SK-N-SH (cell line): Measurements from ENCODE around the gene RELCH. TPM values are rescaled to one million over a fixed set of nuclear protein-coding genes. Genes with fewer than 3 reads are reported as not detected.
A peak's percentile ranks its signal among the peaks of the same experiment; 100 is the strongest.

ENCODE experiments used
- FOXJ3 ChIP-seq: sonication (generic); formaldehyde crosslinking; IDR thresholded peaks from 2 replicates; pipeline ENCODE4 v1.5.1; 2020; ENCODE audit warnings: mild to moderate bottlenecking, missing genetic modification reagents
- GATA2 ChIP-seq: sonication (generic); formaldehyde crosslinking; IDR thresholded peaks from 2 replicates; pipeline ENCODE4 v1.5.0; 2020; ENCODE audit warnings: mild to moderate bottlenecking, missing genetic modification reagents
- MAX ChIP-seq: IDR thresholded peaks from 2 replicates; pipeline ENCODE4 v1.4.0; 2012; ENCODE audit warnings: low read depth
- RCOR1 ChIP-seq: fragments of 150-350 bp; IDR thresholded peaks from 2 replicates; pipeline ENCODE4 v1.6.1; 2017; ENCODE audit warnings: antibody characterized with exemption, low read length
- REST ChIP-seq: IDR thresholded peaks from 2 replicates; pipeline ENCODE4 v1.6.1; 2012; ENCODE audit warnings: mild to moderate bottlenecking, low read depth, low read length, moderate library complexity
- polyA plus RNA-seq, 3 experiments: library from polyadenylated mRNA; depleted of rRNA; stranded (reverse); fragments of >200 nt; gene quantifications; 2 replicates each; pipeline ENCODE4 v1.2.3, GENCODE V29; 2012
- TF ChIP-seq, protein P1 (sequence below): fragments of 150-350 bp; IDR thresholded peaks from 2 replicates; pipeline ENCODE4 v1.6.1; 2016; ENCODE audit warnings: mild to moderate bottlenecking, low read depth, low read length
- TF ChIP-seq, protein P2 (sequence below): IDR thresholded peaks from 2 replicates; pipeline ENCODE4 v1.4.0; 2012; ENCODE audit warnings: low read depth, borderline replicate concordance
- TF ChIP-seq, protein P3 (sequence below): IDR thresholded peaks from 2 replicates; pipeline ENCODE4 v1.4.0; 2012; ENCODE audit warnings: low read depth, borderline replicate concordance
- TF ChIP-seq, protein P4 (sequence below): fragments of 150-350 bp; IDR thresholded peaks from 2 replicates; pipeline ENCODE4 v1.6.1; 2017; ENCODE audit warnings: antibody characterized with exemption, low read length, low read depth, borderline replicate concordance

Gene RELCH
- polyA plus RNA-seq, 1 of the 3 experiments (the other 2 are of a cell fraction) = 7.4 TPM

- TF ChIP-seq REST (no peak), FOXJ3 (no peak), MAX (no peak), RCOR1 (no peak), GATA2 (CRISPR knock-in tag) (no peak)
- TF ChIP-seq, protein P1, sequence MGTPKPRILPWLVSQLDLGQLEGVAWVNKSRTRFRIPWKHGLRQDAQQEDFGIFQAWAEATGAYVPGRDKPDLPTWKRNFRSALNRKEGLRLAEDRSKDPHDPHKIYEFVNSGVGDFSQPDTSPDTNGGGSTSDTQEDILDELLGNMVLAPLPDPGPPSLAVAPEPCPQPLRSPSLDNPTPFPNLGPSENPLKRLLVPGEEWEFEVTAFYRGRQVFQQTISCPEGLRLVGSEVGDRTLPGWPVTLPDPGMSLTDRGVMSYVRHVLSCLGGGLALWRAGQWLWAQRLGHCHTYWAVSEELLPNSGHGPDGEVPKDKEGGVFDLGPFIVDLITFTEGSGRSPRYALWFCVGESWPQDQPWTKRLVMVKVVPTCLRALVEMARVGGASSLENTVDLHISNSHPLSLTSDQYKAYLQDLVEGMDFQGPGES = peak; percentile 40
- TF ChIP-seq, protein P2, sequence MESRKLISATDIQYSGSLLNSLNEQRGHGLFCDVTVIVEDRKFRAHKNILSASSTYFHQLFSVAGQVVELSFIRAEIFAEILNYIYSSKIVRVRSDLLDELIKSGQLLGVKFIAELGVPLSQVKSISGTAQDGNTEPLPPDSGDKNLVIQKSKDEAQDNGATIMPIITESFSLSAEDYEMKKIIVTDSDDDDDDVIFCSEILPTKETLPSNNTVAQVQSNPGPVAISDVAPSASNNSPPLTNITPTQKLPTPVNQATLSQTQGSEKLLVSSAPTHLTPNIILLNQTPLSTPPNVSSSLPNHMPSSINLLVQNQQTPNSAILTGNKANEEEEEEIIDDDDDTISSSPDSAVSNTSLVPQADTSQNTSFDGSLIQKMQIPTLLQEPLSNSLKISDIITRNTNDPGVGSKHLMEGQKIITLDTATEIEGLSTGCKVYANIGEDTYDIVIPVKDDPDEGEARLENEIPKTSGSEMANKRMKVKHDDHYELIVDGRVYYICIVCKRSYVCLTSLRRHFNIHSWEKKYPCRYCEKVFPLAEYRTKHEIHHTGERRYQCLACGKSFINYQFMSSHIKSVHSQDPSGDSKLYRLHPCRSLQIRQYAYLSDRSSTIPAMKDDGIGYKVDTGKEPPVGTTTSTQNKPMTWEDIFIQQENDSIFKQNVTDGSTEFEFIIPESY = peak; percentile 97
- TF ChIP-seq, protein P3, sequence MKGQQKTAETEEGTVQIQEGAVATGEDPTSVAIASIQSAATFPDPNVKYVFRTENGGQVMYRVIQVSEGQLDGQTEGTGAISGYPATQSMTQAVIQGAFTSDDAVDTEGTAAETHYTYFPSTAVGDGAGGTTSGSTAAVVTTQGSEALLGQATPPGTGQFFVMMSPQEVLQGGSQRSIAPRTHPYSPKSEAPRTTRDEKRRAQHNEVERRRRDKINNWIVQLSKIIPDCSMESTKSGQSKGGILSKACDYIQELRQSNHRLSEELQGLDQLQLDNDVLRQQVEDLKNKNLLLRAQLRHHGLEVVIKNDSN = no peak
- TF ChIP-seq, protein P4, sequence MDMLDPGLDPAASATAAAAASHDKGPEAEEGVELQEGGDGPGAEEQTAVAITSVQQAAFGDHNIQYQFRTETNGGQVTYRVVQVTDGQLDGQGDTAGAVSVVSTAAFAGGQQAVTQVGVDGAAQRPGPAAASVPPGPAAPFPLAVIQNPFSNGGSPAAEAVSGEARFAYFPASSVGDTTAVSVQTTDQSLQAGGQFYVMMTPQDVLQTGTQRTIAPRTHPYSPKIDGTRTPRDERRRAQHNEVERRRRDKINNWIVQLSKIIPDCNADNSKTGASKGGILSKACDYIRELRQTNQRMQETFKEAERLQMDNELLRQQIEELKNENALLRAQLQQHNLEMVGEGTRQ = no peak
Measured at GRCh38 chr18:62186774-62187542, at the start of gene RELCH, which contains the start of gene PIGN (continued).
